Lower lobe of right lung (tissue), 2 donors: Measurements from ENCODE around the gene PLA2R1. TPM values are rescaled to one million over a fixed set of nuclear protein-coding genes. Genes with fewer than 3 reads are reported as not detected.

Source experiments
- ATAC-seq, 2 donors: fragments of 200-7000 bp; cut with Tn5 transposase; one replicate each; pipeline ENCODE4 v1.9.1; 2020 to 2022; ENCODE audit warnings: mild to moderate bottlenecking in 2 of 2, moderate library complexity in 2 of 2
- DNase-seq: peaks from one replicate; pipeline ENCODE4 v3.0.0-alpha.2; 2020
- H3K27ac ChIP-seq: fragments of 200-600 bp; one replicate; pipeline ENCODE4 v1.8.0; 2022
- H3K27me3 ChIP-seq: fragments of 200-600 bp; one replicate; pipeline ENCODE4 v1.8.0; 2022; ENCODE audit warnings: low read depth
- H3K36me3 ChIP-seq: fragments of 200-600 bp; one replicate; pipeline ENCODE4 v1.8.0; 2022; ENCODE audit warnings: mild to moderate bottlenecking
- H3K4me1 ChIP-seq: fragments of 200-600 bp; one replicate; pipeline ENCODE4 v1.8.0; 2022
- H3K4me3 ChIP-seq: fragments of 200-600 bp; one replicate; pipeline ENCODE4 v1.8.0; 2022; ENCODE audit warnings: mild to moderate bottlenecking
- H3K9me3 ChIP-seq: fragments of 200-600 bp; one replicate; pipeline ENCODE4 v1.8.0; 2022
- CTCF ChIP-seq: fragments of 200-600 bp; IDR thresholded peaks from one replicate; pipeline ENCODE4 v1.8.0; 2022; ENCODE audit warnings: antibody characterized with exemption, mild to moderate bottlenecking
- intact Hi-C: fragments of 100-400 bp; cut with DNase I; formaldehyde crosslinking; loops from one replicate; pipeline ENCODE4 v1.11.0; 2022
- total RNA-seq: library from RNA; stranded (reverse); fragmentation: NEBNext Ultra II Directional; extraction: Animal tissue kit (Norgen Biotek cat#: 25700); gene quantifications from one replicate; pipeline ENCODE4 v1.2.1, GENCODE V29; 2021
- donor health status: DM: no; HTN: yes; CAD: no; lungs with severe emphysema.

Gene PLA2R1
- total RNA-seq, 1 donor from 2014 or later, result 5.6 TPM

GRCh38 chr2:159933040-159933726 lies 129.2 kb downstream of the PLA2R1 start:
- Histone ChIP-seq H3K27ac (no peak overlapping the region), H3K4me1 (peaks cover 13% of the 10 kb centered on the region), H3K27me3 (no peaks in the 10 kb centered on the region), H3K4me3 (no peak overlapping the region), H3K9me3 (peaks cover 6% of the 10 kb centered on the region), H3K36me3 (no peaks in the 10 kb centered on the region)
- ATAC-seq, result no peak
- intact Hi-C loops, result no loop called here
- no peak for DNase-seq
- no peak for TF ChIP-seq CTCF

- TF ChIP-seq CTCF, result no peak
- Histone ChIP-seq H3K27me3 (no peaks in the 10 kb centered on the region), H3K4me3 (no peak overlapping the region), H3K9me3 (peaks cover 7% of the 10 kb centered on the region), H3K4me1 (no peaks in the 10 kb centered on the region), H3K27ac (no peak overlapping the region), H3K36me3 (no peaks in the 10 kb centered on the region)
- intact Hi-C loops, result no loop called here
- ATAC-seq (no peak), DNase-seq (no peak)
Measured at GRCh38 chr2:159926695-159927094, 135.7 kb downstream of the PLA2R1 start.

- no peaks in the 10 kb centered on the region for H3K36me3 ChIP-seq
- intact Hi-C loops, result no loop called here
- no peak for ATAC-seq
- no peak overlapping the region for H3K4me3 ChIP-seq
- no peak for TF ChIP-seq CTCF
- H3K27ac ChIP-seq, result no peak overlapping the region
- H3K4me1 ChIP-seq, result no peaks in the 10 kb centered on the region
- H3K9me3 ChIP-seq, result peaks cover 7% of the 10 kb centered on the region
- no peaks in the 10 kb centered on the region for H3K27me3 ChIP-seq
- DNase-seq, result no peak
Measured at GRCh38 chr2:159925975-159926374, 136.4 kb downstream of the PLA2R1 start.

- Histone ChIP-seq H3K27me3 (no peaks in the 10 kb centered on the region), H3K9me3 (no peaks in the 10 kb centered on the region), H3K36me3 (no peaks in the 10 kb centered on the region), H3K27ac (no peak overlapping the region), H3K4me1 (no peaks in the 10 kb centered on the region), H3K4me3 (no peak overlapping the region)
- TF ChIP-seq CTCF, result no peak
- ATAC-seq (no peak), DNase-seq (no peak)
- intact Hi-C loops, result no loop called here
Measured at GRCh38 chr2:159922563-159922962, 139.9 kb downstream of the PLA2R1 start.

GRCh38 chr2:159921752-159922404 lies 140.5 kb downstream of the PLA2R1 start:
- Histone ChIP-seq H3K4me3 (no peak overlapping the region), H3K4me1 (no peaks in the 10 kb centered on the region), H3K9me3 (no peaks in the 10 kb centered on the region), H3K36me3 (no peaks in the 10 kb centered on the region), H3K27ac (no peak overlapping the region), H3K27me3 (no peaks in the 10 kb centered on the region)
- ATAC-seq (peak; percentile 95), DNase-seq (peak; percentile 88)
- TF ChIP-seq CTCF, result peak; percentile 86
- intact Hi-C loops, result no loop called here
